Panc1 (cell line): Measurements from ENCODE around the gene UNC13B. TPM values are rescaled to one million over a fixed set of nuclear protein-coding genes. Genes with fewer than 3 reads are reported as not detected.

Experiments used
- ATAC-seq: fragments of 200-7000 bp; cut with Tn5 transposase; 2 replicates; pipeline ENCODE4 v1.9.1; 2020; ENCODE audit warnings: mild to moderate bottlenecking, moderate library complexity
- BruUV-seq: library from RNA; stranded (reverse); fragments of 400-500 nt; replicated peaks from 2 replicates; lab custom pipeline; 2021; lab: Mats Ljungman, UMichigan
- CTCF ChIA-PET: fragments of 300-600 bp; sonication (Branson Sonifier 250); formaldehyde crosslinking; loops from one replicate; lab custom pipeline; 2022; ENCODE audit warnings: antibody characterized with exemption; lab: Charles Lee
- POLR2A ChIA-PET: fragments of 300-600 bp; sonication (Branson Sonifier 250); formaldehyde crosslinking; loops from one replicate; lab custom pipeline; 2022; ENCODE audit warnings: antibody characterized with exemption; lab: Charles Lee
- DNase-seq: peaks from one replicate; pipeline ENCODE4 v3.0.0-alpha.2; 2010; ENCODE audit warnings: low read depth, low spot score
- H3K27ac ChIP-seq: 2 replicates; pipeline ENCODE4 v1.5.1; 2011; ENCODE audit warnings: mild to moderate bottlenecking, low read length, inconsistent platforms
- H3K27me3 ChIP-seq: fragments of 200-500 bp; sonication (Bioruptor generic); 2 replicates; pipeline ENCODE4 v1.6.0; 2014; ENCODE audit warnings: low read length, inconsistent platforms; ENCODE audit not compliant: control insufficient read depth, insufficient read depth
- H3K36me3 ChIP-seq: fragments of 200-500 bp; sonication (Bioruptor generic); 2 replicates; pipeline ENCODE4 v1.5.1; 2014; ENCODE audit warnings: inconsistent platforms, mild to moderate bottlenecking, low read length, moderate library complexity; ENCODE audit not compliant: control insufficient read depth, insufficient read depth
- H3K4me1 ChIP-seq: 2 replicates; pipeline ENCODE4 v1.5.1; 2011; ENCODE audit warnings: inconsistent platforms, mild to moderate bottlenecking, low read length, moderate library complexity; ENCODE audit not compliant: control insufficient read depth, insufficient read depth
- H3K4me3 ChIP-seq, 2 experiments: 2 replicates each; pipeline ENCODE4 v1.5.1; 2011 to 2012; ENCODE audit warnings: low read depth in 2 of 2, low read length in 2 of 2, mild to moderate bottlenecking in 2 of 2, inconsistent platforms in 1 of 2, moderate library complexity in 1 of 2
- H3K9me3 ChIP-seq: fragments of 200-500 bp; sonication (Bioruptor generic); 2 replicates; pipeline ENCODE4 v1.5.1; 2014; ENCODE audit warnings: low read depth, mild to moderate bottlenecking, inconsistent platforms, low read length, moderate library complexity; ENCODE audit not compliant: control insufficient read depth, insufficient read depth
- POLR2AphosphoS5 ChIP-seq: IDR thresholded peaks from 2 replicates; pipeline ENCODE4 v1.6.1; 2012; ENCODE audit warnings: mild to moderate bottlenecking, low read depth, low read length, moderate library complexity
- in situ Hi-C: cut with HindIII; loops from 2 replicates; pipeline ENCODE4 v1.10.0; 2016; ENCODE audit warnings: low sequenced_read_pairs, low pct_unique_long_range_greater_than_20kb
- intact Hi-C: fragments of 100-400 bp; cut with micrococcal nuclease; formaldehyde crosslinking; loops from one replicate; pipeline ENCODE4 v1.10.0; 2022; ENCODE audit not compliant: unreplicated experiment
- total RNA-seq: library from RNA; stranded (reverse); gene quantifications from one replicate; pipeline ENCODE4 v1.2.1, GENCODE V29; 2021; ENCODE audit not compliant: unreplicated experiment
- TF ChIP-seq, protein P1 (sequence below), 2 experiments: IDR thresholded peaks; 2 replicates each; pipeline ENCODE4 v1.6.1; 2011 to 2012; ENCODE audit warnings: low read depth in 2 of 2, control low read depth in 1 of 2, low read length in 1 of 2, mild to moderate bottlenecking in 1 of 2, moderate library complexity in 1 of 2; ENCODE audit not compliant: insufficient read depth in 1 of 2
- TF ChIP-seq, protein P2 (sequence below): fragments of 450-650 bp; IDR thresholded peaks from 2 replicates; pipeline ENCODE4 v1.5.1; 2017; ENCODE audit warnings: mild to moderate bottlenecking

Gene UNC13B
- total RNA-seq, 1 experiment from 2014 or later, result 35.2 TPM

DNA sequence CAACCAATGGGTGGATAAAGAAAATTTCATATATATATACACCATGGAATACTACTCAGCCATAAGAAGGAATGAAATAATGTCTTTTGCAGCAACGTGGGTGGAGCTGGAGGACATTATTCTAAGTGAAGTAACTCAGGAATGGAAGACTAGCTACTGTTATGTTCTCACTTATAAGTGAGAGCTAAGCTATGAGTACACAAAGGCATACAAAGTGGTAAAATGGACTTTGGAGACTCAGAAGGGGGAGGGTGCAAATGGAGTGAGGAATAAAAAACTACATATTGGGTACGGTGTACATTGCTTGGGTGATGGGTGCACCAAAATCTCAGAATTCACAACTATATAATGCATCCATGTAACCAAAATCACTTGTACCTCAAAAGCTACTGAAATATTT, 260.9 kb downstream of the UNC13B start:
- no peak for DNase-seq
- no peaks in the 10 kb centered on the region for H3K4me1 ChIP-seq
- POLR2A ChIA-PET, result interaction anchor here (0.6 kb wide), 1 partner anchor 13 kb away, joined by 7 read pairs; no protein-coding TSS in a partner anchor
- H3K4me3 ChIP-seq, result no peak overlapping the region
- intact Hi-C loops, result no loop called here
- TF ChIP-seq, protein P1, sequence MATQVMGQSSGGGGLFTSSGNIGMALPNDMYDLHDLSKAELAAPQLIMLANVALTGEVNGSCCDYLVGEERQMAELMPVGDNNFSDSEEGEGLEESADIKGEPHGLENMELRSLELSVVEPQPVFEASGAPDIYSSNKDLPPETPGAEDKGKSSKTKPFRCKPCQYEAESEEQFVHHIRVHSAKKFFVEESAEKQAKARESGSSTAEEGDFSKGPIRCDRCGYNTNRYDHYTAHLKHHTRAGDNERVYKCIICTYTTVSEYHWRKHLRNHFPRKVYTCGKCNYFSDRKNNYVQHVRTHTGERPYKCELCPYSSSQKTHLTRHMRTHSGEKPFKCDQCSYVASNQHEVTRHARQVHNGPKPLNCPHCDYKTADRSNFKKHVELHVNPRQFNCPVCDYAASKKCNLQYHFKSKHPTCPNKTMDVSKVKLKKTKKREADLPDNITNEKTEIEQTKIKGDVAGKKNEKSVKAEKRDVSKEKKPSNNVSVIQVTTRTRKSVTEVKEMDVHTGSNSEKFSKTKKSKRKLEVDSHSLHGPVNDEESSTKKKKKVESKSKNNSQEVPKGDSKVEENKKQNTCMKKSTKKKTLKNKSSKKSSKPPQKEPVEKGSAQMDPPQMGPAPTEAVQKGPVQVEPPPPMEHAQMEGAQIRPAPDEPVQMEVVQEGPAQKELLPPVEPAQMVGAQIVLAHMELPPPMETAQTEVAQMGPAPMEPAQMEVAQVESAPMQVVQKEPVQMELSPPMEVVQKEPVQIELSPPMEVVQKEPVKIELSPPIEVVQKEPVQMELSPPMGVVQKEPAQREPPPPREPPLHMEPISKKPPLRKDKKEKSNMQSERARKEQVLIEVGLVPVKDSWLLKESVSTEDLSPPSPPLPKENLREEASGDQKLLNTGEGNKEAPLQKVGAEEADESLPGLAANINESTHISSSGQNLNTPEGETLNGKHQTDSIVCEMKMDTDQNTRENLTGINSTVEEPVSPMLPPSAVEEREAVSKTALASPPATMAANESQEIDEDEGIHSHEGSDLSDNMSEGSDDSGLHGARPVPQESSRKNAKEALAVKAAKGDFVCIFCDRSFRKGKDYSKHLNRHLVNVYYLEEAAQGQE (IDR thresholded peaks at IDR 0.05; ENCODE audit: insufficient read depth in 1 of 2, low read depth in 2 of 2, low read length in 1 of 2), result no peak
- TF ChIP-seq, protein P2, sequence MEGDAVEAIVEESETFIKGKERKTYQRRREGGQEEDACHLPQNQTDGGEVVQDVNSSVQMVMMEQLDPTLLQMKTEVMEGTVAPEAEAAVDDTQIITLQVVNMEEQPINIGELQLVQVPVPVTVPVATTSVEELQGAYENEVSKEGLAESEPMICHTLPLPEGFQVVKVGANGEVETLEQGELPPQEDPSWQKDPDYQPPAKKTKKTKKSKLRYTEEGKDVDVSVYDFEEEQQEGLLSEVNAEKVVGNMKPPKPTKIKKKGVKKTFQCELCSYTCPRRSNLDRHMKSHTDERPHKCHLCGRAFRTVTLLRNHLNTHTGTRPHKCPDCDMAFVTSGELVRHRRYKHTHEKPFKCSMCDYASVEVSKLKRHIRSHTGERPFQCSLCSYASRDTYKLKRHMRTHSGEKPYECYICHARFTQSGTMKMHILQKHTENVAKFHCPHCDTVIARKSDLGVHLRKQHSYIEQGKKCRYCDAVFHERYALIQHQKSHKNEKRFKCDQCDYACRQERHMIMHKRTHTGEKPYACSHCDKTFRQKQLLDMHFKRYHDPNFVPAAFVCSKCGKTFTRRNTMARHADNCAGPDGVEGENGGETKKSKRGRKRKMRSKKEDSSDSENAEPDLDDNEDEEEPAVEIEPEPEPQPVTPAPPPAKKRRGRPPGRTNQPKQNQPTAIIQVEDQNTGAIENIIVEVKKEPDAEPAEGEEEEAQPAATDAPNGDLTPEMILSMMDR, result no peak
- TF ChIP-seq POLR2AphosphoS5, result no peak
- no peak overlapping the region for H3K27ac ChIP-seq
- no peaks in the 10 kb centered on the region for H3K27me3 ChIP-seq
- no peaks in the 10 kb centered on the region for H3K36me3 ChIP-seq
- ATAC-seq, result no peak
- BruUV-seq, result no TSS peak
- CTCF ChIA-PET, result no interaction called here
- H3K9me3 ChIP-seq, result no peaks in the 10 kb centered on the region
- in situ Hi-C loops, result no loop called here

DNA sequence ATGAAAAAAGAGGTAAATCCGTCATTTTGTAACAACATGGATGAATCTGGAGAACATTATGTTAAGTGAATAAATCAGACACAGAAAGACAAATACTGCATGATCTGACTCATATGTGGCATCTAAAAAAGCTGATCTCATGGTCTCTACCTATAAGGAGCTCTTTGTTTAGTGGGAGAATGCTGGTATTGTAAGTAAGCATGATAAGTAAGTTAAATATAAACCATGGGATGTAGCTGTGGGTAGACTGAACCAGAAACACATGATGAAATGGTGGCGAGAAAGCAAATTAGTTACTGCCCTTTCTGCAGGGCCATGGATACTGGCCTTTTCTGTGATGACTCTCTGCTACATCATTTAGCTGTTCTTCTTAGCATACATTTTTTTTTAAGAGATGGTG, 261.7 kb downstream of the UNC13B start:
- Histone ChIP-seq H3K27ac (no peak overlapping the region), H3K9me3 (no peaks in the 10 kb centered on the region), H3K36me3 (no peaks in the 10 kb centered on the region), H3K4me1 (no peaks in the 10 kb centered on the region), H3K4me3 (no peak overlapping the region), H3K27me3 (no peaks in the 10 kb centered on the region; the same call in 1 of the 2 replicates)
- intact Hi-C loops, result no loop called here
- in situ Hi-C loops, result no loop called here
- no peak; the same call in 1 of the 2 replicates for ATAC-seq
- DNase-seq, result no peak
- BruUV-seq, result no TSS peak
- ChIA-PET POLR2A (no interaction called here), CTCF (no interaction called here)
- TF ChIP-seq, protein P1 (IDR thresholded peaks at IDR 0.05; ENCODE audit: insufficient read depth in 1 of 2, low read depth in 2 of 2, low read length in 1 of 2), result no peak
